HG03442 (cell line): ENCODE results near the gene NBL1.

Source experiments
- ATAC-seq: cut with Tn5 transposase; IDR thresholded peaks from one replicate; pipeline ENCODE4 v1.9.1; 2021; ENCODE audit warnings: mild to moderate bottlenecking, moderate library complexity; ENCODE audit not compliant: unreplicated experiment

Gene NBL1

GRCh38 chr1:19665496-19666465 is 21.7 kb downstream of the NBL1 start:
- ATAC-seq = no peak

GRCh38 chr1:19668888-19669287 is 24.8 kb downstream of the NBL1 start:
- no peak for ATAC-seq

- no peak for ATAC-seq
These were observed 26.7 kb downstream of the NBL1 start for GRCh38 chr1:19670787-19671186.

GRCh38 chr1:19672237-19672636 is 28.1 kb downstream of the NBL1 start:
- ATAC-seq = no peak

- no peak for ATAC-seq
These were observed 31.7 kb downstream of the NBL1 start for GRCh38 chr1:19675797-19676196.

- no peak for ATAC-seq
These were observed 32.4 kb downstream of the NBL1 start for GRCh38 chr1:19676438-19676922.

GRCh38 chr1:19678493-19678892 is 34.4 kb downstream of the NBL1 start:
- ATAC-seq = no peak

- no peak for ATAC-seq
These were observed 34.9 kb downstream of the NBL1 start for GRCh38 chr1:19678931-19679453.

GRCh38 chr1:19679691-19680090 is 35.6 kb downstream of the NBL1 start:
- no peak for ATAC-seq

- no peak for ATAC-seq
These were observed 36.5 kb downstream of the NBL1 start for GRCh38 chr1:19680644-19681043.

GRCh38 chr1:19682257-19682656 is 38.1 kb downstream of the NBL1 start:
- ATAC-seq = no peak

- ATAC-seq = no peak
These were observed 38.8 kb downstream of the NBL1 start for GRCh38 chr1:19682901-19683300.

- ATAC-seq = no peak
These were observed 39.2 kb downstream of the NBL1 start for GRCh38 chr1:19683351-19683750.

- ATAC-seq = no peak
These were observed 40.6 kb downstream of the NBL1 start for GRCh38 chr1:19684677-19685076.

GRCh38 chr1:19685994-19686393 is 41.9 kb downstream of the NBL1 start:
- ATAC-seq = no peak

- no peak for ATAC-seq
These were observed 43.3 kb downstream of the NBL1 start for GRCh38 chr1:19687414-19687813.

- ATAC-seq = no peak
These were observed 44.1 kb downstream of the NBL1 start for GRCh38 chr1:19688041-19688842.

GRCh38 chr1:19689085-19689757 is 45.1 kb downstream of the NBL1 start:
- ATAC-seq = no peak

- no peak for ATAC-seq
These were observed 45.7 kb downstream of the NBL1 start for GRCh38 chr1:19689856-19690255.

GRCh38 chr1:19690342-19690741 is 46.2 kb downstream of the NBL1 start:
- no peak for ATAC-seq

- no peak for ATAC-seq
These were observed 50.2 kb downstream of the NBL1 start for GRCh38 chr1:19694298-19694697.
